Ovary (tissue), 3 donors: Measurements from ENCODE around the gene KCNG2.

Source experiments
- CTCF ChIP-seq, 3 donors: fragments of 450-650 bp in 2 of 3; fragments of 200-600 bp in 1 of 3; IDR thresholded peaks; one replicate each; pipeline versions ENCODE4 v1.5.1 to v1.8.0; 2016 to 2022; ENCODE audit warnings: antibody characterized with exemption in 3 of 3, mild to moderate bottlenecking in 1 of 3
- EP300 ChIP-seq: sonication (generic); formaldehyde crosslinking; IDR thresholded peaks from one replicate; pipeline ENCODE4 v1.6.1; 2017; ENCODE audit warnings: antibody characterized with exemption
- POLR2A ChIP-seq: fragments of 450-650 bp; IDR thresholded peaks from one replicate; pipeline ENCODE4 v1.6.1; 2017; ENCODE audit warnings: antibody characterized with exemption, mild to moderate bottlenecking, moderate library complexity
- donor health status: DM: no; HTN: no; CAD: no.

GRCh38 chr18:79819064-79819967 lies 21.6 kb downstream of the KCNG2 start:
- TF ChIP-seq POLR2A (no peak), CTCF (IDR thresholded peaks at IDR 0.05) (no peak), EP300 (no peak)
